Right lobe of liver (tissue), 4 donors: ENCODE measurements around the gene YBX2.

ENCODE experiments used
- POLR2A ChIP-seq: fragments of 450-650 bp; IDR thresholded peaks from one replicate; pipeline ENCODE4 v1.6.1; 2017; ENCODE audit warnings: antibody characterized with exemption, mild to moderate bottlenecking
- TF ChIP-seq, protein P1 (sequence below), 4 donors: fragments of 200-600 bp in 3 of 4; fragments of 450-650 bp in 1 of 4; IDR thresholded peaks; one replicate each; pipeline versions ENCODE4 v1.5.1 to v1.8.0; 2016 to 2022; ENCODE audit warnings: antibody characterized with exemption in 4 of 4, mild to moderate bottlenecking in 2 of 4
- donor health status: DM: no; HTN: no; CAD: no.
- donor health status: DM: no; HTN: no; CAD: no.
- donor health status: DM: no; HTN: yes; CAD: no.

DNA sequence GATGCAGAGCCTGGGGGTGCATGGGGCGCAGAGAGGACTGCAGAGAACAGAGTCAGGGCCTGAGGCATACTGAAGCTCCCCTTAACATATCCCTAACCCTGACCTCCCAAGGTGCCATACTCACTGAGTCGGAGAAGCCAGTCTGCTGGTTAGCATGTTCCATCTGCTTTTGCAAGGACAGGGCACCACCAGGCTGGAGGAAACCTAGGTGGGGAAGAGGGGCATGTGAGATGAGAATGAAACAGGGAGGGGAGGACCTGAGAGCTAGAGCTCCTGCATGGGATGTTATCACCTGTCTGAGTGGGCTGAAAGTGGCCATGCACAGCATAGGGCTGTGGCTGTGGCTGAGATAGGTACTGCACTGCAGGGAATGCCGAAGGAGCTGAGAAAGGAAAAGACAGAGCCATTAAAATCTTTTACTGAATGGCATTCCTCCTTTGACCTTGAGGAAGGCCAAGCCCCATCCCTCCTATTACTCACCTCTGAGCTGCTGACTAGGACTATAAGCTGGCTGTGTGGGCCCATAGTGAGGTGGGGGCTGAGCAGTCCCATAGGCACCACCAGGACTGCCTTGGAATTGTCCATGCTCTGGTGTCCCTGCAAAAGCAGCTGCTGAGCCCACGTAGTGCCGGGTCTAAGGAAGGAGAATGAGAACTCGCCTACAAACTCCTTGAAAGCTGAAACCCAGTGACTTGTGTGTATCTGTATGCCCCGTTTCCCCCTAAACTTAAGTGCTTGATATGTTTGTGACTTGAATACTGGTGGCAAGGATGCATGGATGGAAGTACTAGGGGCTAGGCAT is 18.9 kb upstream of the YBX2 start:
- TF ChIP-seq, protein P1, sequence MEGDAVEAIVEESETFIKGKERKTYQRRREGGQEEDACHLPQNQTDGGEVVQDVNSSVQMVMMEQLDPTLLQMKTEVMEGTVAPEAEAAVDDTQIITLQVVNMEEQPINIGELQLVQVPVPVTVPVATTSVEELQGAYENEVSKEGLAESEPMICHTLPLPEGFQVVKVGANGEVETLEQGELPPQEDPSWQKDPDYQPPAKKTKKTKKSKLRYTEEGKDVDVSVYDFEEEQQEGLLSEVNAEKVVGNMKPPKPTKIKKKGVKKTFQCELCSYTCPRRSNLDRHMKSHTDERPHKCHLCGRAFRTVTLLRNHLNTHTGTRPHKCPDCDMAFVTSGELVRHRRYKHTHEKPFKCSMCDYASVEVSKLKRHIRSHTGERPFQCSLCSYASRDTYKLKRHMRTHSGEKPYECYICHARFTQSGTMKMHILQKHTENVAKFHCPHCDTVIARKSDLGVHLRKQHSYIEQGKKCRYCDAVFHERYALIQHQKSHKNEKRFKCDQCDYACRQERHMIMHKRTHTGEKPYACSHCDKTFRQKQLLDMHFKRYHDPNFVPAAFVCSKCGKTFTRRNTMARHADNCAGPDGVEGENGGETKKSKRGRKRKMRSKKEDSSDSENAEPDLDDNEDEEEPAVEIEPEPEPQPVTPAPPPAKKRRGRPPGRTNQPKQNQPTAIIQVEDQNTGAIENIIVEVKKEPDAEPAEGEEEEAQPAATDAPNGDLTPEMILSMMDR (IDR thresholded peaks at IDR 0.05), result no peak
- peak; percentile 23 for TF ChIP-seq POLR2A
